HG03432 (cell line): ENCODE data around the gene TMX4.
"Not testable (repeated sequence)": the region's sequence is repeated elsewhere in the genome, so short reads cannot be mapped to it uniquely, and the experiment has no call there.

Experiments
- ATAC-seq: cut with Tn5 transposase; IDR thresholded peaks from one replicate; pipeline ENCODE4 v1.9.1; 2021; ENCODE audit warnings: mild to moderate bottlenecking, moderate library complexity; ENCODE audit not compliant: unreplicated experiment

The TMX4 gene

DNA sequence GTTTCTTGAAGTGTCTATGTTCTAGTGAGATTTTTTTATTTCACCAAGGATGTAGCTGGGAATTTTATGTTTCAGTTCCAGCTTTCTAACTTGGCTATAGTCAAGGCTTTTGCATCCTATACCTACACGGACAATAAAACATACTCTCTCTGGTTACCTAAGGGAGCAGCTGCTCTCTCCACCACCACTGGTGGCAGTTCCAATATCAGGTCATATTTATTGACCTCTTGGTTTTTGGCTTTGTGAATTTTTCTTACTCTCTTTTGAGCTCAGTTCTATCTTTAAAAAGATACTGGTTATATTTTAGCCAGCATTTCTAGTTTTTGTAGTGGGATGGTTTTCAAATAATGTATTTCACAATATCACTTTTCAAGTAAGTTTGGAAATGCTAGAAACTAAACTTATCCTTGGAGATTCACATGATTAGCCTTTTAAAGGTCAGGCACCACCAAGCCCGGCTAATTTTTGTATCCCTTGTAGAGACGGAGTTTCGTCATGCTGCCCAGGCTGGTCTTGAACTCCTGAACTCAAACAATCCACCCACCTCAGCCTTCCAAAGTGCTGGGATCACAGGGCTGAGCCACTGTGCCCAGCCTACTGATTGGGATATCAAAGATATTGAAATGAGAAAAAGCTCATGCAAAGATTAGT, 44.7 kb downstream of the TMX4 start:
- no peak for ATAC-seq

DNA sequence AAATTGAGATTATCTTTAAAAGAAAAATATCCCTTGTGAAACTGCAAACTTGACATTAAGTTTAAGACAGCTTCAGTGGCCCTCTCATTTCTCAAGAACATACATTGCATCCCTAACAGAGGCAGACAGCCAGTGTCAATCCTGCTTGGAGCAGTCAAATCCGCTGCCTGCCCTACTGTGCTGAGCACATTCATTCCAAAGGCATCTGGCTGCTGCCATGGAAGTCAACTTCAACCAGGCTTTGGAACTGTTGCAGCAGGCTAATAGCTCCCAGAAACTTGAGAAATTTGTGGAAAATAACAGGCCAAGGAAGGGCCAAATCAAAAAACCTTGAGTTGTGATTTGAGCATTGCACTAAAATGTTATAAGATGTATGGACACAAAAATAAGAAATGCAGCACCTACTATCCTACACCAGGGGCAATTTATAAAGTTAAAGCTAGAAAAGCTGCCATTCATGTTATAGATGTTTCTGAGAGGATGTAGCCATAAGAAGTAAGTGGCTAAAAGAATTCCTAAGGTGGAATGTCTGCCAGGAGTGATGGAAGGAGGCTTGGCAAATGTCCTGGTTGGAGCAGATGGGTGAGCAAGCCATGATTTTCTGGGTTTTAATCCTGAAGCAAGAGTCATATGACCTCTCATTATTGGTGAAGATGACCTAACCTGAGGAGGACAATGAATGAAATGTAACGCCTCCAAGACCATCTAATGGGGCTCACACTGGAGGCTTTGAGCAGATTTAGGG, 47.9 kb downstream of the TMX4 start:
- ATAC-seq = no peak

DNA sequence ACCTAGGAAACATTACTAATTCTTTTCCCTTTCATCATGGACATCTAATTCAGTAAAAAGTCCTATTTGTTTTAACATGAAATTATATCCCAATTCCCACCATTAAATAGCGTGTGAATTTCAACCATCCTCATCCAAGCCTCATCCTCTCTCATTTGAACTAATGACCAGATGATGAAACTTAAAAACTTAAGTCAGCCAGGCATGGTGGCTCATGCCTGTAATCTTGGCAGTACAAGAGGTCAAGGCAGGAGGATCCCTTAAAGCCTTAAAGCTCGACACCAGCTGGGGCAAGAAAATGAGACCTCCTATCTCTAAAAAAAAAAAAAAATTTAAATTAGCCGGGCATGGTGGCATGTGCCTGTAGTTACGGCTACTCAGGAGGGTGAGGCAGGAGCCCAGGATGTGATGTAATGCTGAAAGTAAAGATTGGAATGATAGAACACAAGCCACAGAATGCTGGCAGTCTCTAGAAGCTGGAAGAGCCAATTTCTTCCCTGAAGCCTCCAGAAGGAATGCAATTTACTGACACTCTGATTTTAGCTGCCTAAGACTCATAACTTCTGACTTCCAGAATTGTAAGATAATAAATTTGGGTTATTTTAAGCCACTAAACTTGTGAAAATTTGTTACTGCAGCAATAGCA, 52.2 kb downstream of the TMX4 start:
- ATAC-seq = no peak

DNA sequence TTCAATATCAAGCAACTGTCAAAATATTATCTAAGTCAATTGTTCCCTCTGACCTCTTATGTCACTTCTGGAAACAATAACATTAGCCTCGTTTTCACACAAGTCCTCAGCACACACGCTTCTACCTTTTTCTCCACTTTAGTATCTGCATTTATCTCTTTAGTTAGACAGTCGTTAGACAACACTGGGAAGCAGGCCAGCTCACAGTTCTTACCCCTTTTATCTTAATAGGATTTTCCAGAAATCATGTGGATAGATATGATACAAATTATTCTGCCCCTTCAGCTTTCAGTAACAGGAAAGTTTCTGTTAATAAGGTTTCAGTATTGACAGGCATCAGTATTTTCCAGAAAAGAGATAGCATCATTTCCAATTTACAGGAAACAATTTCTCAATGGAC, 53.4 kb downstream of the TMX4 start:
- ATAC-seq = no peak

DNA sequence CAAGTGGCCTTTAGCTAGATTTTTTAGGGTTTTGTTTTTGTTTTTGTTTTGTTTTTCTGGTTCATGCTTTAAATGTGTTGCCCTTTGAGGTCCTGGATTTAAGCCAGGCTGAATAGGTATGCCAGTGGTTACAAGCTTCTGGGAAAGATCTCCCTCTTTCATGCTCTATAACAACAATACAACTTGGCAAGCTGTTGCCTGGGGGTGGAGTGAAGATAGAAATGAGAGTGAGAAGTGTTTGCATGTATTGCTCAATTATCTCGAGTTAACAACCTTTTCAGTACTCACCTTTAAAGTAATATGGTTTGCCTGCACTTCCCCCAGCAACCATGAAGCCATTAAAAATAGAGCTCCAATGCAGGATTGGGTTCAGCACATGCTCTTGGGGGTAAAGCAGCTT, 60.1 kb downstream of the TMX4 start:
- no peak for ATAC-seq

DNA sequence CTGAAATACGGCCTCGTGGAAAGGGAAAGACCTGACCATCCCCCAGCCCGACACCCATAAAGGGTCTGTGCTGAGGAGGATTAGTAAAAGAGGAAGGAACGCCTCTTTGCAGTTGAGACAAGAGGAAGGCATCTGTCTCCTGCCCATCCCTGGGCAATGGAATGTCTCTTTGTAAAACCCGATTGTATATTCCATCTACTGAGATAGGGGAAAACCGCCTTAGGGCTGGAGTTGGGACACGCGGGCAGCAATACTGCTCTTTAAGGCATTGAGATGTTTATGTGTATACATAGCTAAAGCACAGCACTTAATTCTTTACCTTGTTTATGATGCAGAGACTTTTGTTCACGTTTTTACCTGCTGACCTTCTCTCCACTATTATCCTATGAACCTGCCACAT, 63.0 kb downstream of the TMX4 start:
- ATAC-seq = not testable (repeated sequence)

DNA sequence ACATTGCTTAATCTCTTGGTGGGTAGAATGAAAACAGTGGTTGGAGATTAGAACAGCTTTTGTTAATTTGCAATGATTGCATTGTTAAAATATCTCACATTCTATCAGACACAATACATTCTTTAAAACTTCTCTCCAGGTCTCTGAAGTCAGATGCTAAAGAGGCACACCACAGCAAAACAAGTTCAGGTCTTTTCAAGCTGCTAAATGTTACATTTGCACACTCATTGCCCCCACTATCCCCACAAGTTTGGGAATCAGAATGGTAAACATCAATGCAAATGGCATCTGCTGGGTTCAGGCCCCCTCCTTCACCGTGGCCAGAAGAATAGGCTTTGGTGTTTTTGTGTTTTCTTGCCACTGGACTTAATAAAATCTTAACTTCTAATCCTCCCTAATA, 69.2 kb downstream of the TMX4 start:
- ATAC-seq = no peak

DNA sequence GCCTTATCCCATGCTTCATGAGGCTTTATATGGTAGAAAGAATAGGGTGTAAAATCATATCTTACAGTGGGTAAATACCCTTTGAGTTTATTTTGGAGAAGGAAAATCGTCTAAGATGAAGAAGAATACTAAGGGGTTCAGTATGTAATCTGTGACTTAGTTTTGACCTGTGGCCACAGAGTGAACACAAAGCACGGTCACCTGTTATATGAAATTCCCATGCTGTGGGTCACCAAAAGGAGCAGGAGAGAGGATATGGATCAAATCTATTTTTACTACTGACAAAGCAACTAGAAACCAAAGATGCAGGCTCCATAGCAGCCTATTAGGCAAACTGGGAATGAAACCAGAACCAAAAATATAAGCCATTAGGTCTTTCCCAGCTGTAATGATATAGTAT, 75.7 kb downstream of the TMX4 start:
- ATAC-seq = no peak

DNA sequence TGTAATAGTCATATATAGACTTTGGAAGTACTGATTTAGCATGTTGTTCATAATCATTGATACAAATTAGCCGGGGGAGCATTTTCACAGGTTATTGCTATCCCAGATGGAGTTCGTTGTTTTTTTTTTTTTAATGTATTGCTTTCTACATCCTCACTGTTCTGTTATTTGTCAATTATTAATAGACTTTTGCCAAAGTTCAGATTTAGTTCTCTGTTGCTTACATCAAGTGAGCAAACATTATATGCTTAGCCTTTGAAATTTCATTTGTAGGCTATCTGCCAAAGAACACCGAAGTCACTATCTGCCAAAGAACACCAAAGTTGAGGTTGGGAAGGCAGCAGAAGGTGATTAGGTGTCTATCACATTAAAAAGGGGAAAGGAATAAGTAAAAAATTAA, 79.2 kb downstream of the TMX4 start, which contains the start of gene HAO1:
Gene HAO1, minus strand, starts transcription at position 118 of the 400 bp plus-strand sequence. Its CDS starts 36 bp downstream, at position 82.
- no peak for ATAC-seq

DNA sequence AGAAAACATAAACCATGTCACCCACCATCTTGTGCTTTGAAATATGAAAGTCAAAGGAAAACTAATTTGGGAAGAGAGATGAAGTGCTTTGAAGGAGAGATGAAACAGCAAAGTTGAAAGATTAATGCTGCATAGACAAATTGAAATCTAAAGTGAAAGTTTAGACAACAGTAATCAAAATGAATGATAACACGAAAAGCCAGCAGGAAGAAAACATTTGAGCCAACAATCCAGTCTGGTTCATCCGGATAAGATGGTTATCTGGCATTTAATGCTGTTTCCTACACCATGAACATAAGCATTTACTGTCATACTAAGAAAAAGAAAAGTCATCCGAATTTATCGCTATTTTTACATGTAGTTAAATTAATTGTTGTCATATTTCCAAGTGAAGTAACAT, 79.9 kb downstream of the TMX4 start:
- no peak for ATAC-seq

DNA sequence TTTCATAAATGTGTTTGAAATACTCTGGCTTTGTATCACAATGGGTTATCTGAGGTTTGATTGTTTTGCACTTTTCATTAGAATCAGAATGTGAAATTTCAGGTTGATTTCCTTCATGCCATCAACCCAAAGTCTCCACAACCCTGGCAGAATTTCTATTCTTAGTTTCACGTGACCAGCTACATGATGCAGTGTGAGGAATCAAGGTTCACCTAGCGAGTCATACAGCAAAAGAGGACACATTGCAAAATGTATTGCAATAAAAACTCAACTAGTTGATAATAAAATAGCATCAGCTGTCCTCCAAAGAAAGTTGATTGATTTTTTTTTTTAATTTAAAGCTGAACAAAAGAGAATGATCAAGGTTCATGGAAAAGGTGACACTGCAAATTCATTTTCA, 81.5 kb downstream of the TMX4 start:
- no peak for ATAC-seq

DNA sequence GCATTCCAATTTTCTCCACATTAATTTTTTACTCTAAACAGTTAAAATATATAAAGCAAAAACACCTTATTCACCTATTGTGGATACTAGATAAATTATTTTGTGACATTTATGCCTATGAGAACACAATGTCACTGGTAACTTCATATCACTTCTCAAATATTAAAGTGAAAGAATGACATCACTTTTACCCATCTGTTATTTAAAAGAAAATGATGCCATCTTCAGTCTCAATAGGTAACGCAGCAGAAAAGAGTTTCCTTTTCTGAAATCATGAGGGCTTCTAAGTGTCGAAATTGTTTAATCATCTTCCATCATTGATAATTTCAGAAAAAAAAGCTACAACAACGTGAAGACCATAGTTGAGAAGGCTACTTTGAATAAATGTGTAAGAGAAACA, 82.2 kb downstream of the TMX4 start:
- ATAC-seq = no peak

DNA sequence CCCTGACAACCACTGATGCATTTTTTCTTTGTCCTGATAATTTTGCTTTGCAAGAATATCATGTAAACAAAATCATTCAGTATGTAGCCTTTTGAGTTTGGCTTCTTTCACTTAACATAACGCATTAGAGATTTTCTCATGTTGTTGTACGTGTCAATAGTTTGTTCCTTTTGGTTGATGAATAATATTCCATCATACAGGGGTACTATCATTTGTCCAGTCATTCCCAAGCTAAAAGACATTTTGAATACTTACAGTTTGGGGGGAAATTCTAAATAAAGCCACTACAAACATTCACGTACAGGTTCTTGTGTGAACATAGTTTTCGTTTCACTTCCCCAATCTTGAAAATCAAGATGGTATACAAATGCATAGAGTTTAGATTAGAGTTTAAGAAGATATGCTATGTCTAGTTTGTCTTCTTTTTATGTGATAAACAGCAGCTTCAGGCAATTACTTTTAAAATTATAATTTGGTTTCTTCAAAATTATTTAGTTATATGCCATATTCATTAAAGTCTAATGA, 84.5 kb downstream of the TMX4 start:
- peak; percentile 73 for ATAC-seq

DNA sequence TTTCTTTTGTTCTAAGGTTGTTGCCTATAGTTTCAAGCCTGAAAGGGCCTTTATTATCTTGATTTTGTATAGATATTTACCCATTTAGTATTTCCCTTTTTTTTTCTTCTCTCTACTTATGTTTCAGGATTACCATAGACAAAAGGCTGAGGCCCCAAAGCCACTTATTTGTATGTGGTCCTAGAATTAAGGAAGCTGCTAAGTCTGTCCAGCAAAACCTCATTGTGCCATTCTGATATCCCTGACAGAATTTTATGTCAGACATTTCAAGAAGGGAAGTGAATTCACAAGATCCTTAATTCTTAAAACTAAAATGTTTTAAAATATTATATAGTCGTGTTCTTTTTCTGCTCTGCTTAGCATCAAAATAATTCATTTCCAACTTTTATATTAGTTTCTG, 86.2 kb downstream of the TMX4 start:
- ATAC-seq = no peak

DNA sequence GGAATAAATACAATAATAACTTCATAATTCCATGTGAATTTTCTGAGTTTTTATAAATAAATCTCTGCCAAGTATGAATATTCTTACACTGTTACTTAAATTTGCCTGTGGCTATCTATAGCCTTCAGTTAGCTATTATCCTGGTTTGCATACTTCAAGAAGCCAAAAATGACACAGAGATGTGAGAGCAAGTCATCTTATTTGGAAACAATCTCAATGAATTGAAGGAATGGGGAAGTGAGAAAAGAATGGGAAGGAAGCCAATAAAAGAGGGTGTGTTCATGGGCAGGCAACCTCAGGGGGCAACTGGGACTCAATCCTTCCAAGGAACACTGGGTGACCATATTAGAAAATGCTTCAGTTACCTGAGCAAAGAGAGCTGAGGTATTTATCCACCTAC, 89.2 kb downstream of the TMX4 start:
- no peak for ATAC-seq
